ENCODE data around the gene DOCK1.

The DOCK1 gene

DNA sequence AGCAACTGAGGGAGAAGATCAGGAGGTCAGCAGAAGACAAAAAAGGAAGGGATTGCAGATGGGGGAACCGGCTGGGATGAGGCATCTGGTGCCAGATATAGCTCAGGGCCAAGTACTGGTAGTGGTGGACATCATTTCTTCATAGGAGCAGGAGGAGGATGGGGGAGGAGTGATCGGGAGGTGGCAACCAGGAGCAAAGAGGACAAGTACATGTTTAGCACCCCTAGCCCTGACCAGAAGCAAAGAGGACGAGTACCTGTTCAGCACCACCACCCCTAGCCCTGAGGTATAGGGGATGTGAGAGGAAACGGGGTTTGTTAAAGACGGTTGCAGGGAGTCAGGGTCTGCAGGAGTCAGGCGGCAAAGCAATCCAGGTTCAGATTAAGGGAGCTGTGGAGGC is 559.3 kb downstream of the DOCK1 start:
- H3K27ac ChIP-seq, result no peak overlapping the region
- H3K36me3 ChIP-seq, result no peaks in the 10 kb centered on the region
- no peaks in the 10 kb centered on the region for H3K4me1 ChIP-seq (ENCODE audit: control insufficient read depth in 1 of 2, insufficient read depth in 1 of 2, low read depth in 1 of 2, low read length in 1 of 2)
- no peaks in the 10 kb centered on the region for H3K9me3 ChIP-seq
- TF ChIP-seq, protein P1, sequence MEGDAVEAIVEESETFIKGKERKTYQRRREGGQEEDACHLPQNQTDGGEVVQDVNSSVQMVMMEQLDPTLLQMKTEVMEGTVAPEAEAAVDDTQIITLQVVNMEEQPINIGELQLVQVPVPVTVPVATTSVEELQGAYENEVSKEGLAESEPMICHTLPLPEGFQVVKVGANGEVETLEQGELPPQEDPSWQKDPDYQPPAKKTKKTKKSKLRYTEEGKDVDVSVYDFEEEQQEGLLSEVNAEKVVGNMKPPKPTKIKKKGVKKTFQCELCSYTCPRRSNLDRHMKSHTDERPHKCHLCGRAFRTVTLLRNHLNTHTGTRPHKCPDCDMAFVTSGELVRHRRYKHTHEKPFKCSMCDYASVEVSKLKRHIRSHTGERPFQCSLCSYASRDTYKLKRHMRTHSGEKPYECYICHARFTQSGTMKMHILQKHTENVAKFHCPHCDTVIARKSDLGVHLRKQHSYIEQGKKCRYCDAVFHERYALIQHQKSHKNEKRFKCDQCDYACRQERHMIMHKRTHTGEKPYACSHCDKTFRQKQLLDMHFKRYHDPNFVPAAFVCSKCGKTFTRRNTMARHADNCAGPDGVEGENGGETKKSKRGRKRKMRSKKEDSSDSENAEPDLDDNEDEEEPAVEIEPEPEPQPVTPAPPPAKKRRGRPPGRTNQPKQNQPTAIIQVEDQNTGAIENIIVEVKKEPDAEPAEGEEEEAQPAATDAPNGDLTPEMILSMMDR (IDR thresholded peaks at IDR 0.05), result no peak
- H3K27me3 ChIP-seq, result no peaks in the 10 kb centered on the region
- no peak overlapping the region for H3K4me3 ChIP-seq (ENCODE audit: low read depth in 1 of 2, low read length in 1 of 2)

DNA sequence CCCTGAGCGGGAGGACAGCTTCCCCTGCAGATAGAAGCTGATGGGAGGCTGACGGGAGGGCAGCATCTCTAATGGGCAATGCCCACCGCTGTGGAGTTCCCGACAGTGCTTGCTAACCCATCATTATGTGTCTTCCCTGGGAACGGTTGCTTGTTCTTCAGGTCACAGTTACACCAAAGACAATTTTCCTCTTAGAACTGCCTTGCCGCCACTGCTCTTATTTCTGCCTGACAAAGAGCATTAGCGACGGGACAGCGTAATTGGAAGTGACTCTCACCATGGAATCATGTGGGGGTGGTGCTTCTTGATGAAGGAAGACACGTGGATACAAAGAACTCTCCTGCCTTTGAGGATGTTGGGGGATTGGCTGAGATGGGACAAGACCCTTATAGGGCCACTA is 562.6 kb downstream of the DOCK1 start:
- Histone ChIP-seq H3K27me3 (peaks cover 16% of the 10 kb centered on the region), H3K9me3 (no peaks in the 10 kb centered on the region), H3K4me3 (ENCODE audit: low read depth in 1 of 2, low read length in 1 of 2) (no peak overlapping the region), H3K27ac (no peak overlapping the region), H3K36me3 (no peaks in the 10 kb centered on the region), H3K4me1 (ENCODE audit: control insufficient read depth in 1 of 2, insufficient read depth in 1 of 2, low read depth in 1 of 2, low read length in 1 of 2) (no peaks in the 10 kb centered on the region)
- TF ChIP-seq, protein P1 (IDR thresholded peaks at IDR 0.05), result no peak

DNA sequence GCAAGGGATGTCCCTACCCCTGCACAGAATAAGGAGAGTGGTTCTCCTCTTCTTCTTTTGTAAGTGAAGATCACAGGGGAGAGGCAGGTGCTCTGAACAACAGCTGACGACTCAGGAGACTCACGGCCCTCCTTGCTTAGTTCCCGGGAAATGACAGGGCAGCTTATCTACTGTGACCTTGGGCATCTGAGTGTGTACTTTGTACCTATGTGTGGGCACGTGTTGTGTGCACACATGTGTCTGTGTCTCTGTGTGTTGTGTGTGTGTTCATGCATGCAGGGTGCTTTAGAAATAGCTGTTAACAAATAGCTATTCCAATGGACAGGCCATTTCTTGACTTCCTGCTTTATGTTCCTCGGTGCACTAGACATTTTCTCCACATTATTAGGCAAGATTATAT is 563.4 kb downstream of the DOCK1 start:
- Histone ChIP-seq H3K27ac (no peak overlapping the region), H3K4me1 (ENCODE audit: control insufficient read depth in 1 of 2, insufficient read depth in 1 of 2, low read depth in 1 of 2, low read length in 1 of 2) (no peaks in the 10 kb centered on the region), H3K9me3 (no peaks in the 10 kb centered on the region), H3K4me3 (ENCODE audit: low read depth in 1 of 2, low read length in 1 of 2) (no peak overlapping the region), H3K27me3 (peaks cover 16% of the 10 kb centered on the region), H3K36me3 (no peaks in the 10 kb centered on the region)
- TF ChIP-seq, protein P1 (IDR thresholded peaks at IDR 0.05), result no peak

DNA sequence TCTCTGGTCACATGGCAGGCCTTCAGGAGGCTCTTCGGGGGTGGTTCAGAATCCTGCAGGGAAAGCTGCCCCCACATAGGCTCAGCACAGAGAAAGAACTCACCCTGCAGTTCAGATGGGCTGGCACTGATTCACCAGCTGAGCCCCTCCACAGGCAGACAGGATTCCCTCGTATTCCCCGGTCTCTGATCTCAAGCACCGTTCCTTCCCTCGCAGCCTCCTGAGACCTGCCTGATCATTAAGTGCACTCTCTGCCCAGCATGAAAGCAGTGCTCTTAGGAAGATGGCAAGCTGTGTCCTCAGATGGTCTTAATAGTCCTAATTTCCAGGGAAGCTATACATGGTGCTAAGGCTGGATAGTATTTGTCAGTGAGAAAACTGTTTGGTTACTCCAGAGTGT is 565.7 kb downstream of the DOCK1 start:
- H3K4me1 ChIP-seq (ENCODE audit: control insufficient read depth in 1 of 2, insufficient read depth in 1 of 2, low read depth in 1 of 2, low read length in 1 of 2), result no peaks in the 10 kb centered on the region
- H3K4me3 ChIP-seq (ENCODE audit: low read depth in 1 of 2, low read length in 1 of 2), result no peak overlapping the region
- H3K9me3 ChIP-seq, result no peaks in the 10 kb centered on the region
- no peak overlapping the region for H3K27ac ChIP-seq
- H3K27me3 ChIP-seq, result peaks cover 24% of the 10 kb centered on the region
- TF ChIP-seq, protein P1 (IDR thresholded peaks at IDR 0.05), result no peak
- H3K36me3 ChIP-seq, result no peaks in the 10 kb centered on the region

DNA sequence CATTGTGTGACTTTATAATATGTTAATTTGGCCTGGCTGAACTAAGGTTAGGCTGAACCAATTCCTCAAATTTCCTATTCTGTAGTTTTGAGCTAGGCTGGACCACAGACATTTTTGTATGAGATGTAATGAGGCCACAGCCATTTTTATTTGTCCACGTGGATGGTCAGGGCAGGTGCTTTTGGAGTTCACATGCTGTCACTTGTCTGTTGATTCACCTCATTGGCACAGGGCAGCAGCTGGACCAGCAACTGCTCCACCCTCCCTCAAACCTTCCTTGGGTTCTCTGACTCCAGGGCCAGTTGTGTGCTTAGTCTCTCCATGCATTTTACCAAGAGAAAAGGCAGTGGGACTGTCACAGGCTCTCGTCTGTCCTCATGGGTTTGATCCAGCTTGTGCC is 567.7 kb downstream of the DOCK1 start:
- Histone ChIP-seq H3K36me3 (no peaks in the 10 kb centered on the region), H3K27ac (no peak overlapping the region), H3K4me1 (ENCODE audit: control insufficient read depth in 1 of 2, insufficient read depth in 1 of 2, low read depth in 1 of 2, low read length in 1 of 2) (no peaks in the 10 kb centered on the region), H3K4me3 (ENCODE audit: low read depth in 1 of 2, low read length in 1 of 2) (no peak overlapping the region), H3K9me3 (no peaks in the 10 kb centered on the region), H3K27me3 (peaks cover 24% of the 10 kb centered on the region)
- TF ChIP-seq, protein P1 (IDR thresholded peaks at IDR 0.05), result no peak

DNA sequence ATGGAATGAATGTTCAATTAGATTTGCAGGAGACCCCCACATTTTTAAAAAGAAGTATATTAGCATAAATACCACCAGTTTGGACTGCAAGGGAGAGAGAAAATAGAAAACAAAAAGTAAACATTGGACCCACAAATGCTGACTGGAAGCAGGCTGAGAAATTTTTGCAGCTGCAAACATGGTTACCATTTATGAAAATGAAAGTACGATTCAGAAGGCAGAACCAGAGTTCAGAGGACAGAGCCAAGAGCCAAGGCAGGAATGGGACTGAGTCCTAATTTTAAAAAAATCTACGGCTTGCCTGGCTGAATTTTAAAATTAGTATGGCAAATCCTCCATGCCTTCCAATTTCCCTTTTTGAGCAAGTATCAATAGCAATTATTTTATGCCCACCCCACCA is 569.3 kb downstream of the DOCK1 start:
- Histone ChIP-seq H3K27ac (no peak overlapping the region), H3K9me3 (no peaks in the 10 kb centered on the region), H3K4me3 (ENCODE audit: low read depth in 1 of 2, low read length in 1 of 2) (no peak overlapping the region), H3K4me1 (ENCODE audit: control insufficient read depth in 1 of 2, insufficient read depth in 1 of 2, low read depth in 1 of 2, low read length in 1 of 2) (no peaks in the 10 kb centered on the region), H3K27me3 (peaks cover 24% of the 10 kb centered on the region), H3K36me3 (no peaks in the 10 kb centered on the region)
- TF ChIP-seq, protein P1 (IDR thresholded peaks at IDR 0.05), result no peak
